ENCODE measurements around the gene DPH7. TPM values are rescaled to one million over a fixed set of nuclear protein-coding genes. Genes with fewer than 3 reads are reported as not detected.

DPH7 gene
- total and polyA plus RNA-seq, 2 of the 8 experiments (the other 6 are each of a cell fraction or from before 2014, with no cell fraction given) = 44.6 to 45.5 TPM

GRCh38 chr9:137606005-137606621 is 27.4 kb upstream of the DPH7 start (continued):
- no peak for TF ChIP-seq JUN (IDR thresholded peaks at IDR 0.05; ENCODE audit: low read depth, low read length)
- TF ChIP-seq SIRT6 (IDR thresholded peaks at IDR 0.05; ENCODE audit: low read length) = no peak
- TF ChIP-seq CBX5 (IDR thresholded peaks at IDR 0.05; ENCODE audit: low read depth, low read length) = no peak
- no peak for TF ChIP-seq BCL11A (IDR thresholded peaks at IDR 0.05; ENCODE audit: low read depth in 2 of 2, low read length in 2 of 2)
- TF ChIP-seq, protein P1, sequence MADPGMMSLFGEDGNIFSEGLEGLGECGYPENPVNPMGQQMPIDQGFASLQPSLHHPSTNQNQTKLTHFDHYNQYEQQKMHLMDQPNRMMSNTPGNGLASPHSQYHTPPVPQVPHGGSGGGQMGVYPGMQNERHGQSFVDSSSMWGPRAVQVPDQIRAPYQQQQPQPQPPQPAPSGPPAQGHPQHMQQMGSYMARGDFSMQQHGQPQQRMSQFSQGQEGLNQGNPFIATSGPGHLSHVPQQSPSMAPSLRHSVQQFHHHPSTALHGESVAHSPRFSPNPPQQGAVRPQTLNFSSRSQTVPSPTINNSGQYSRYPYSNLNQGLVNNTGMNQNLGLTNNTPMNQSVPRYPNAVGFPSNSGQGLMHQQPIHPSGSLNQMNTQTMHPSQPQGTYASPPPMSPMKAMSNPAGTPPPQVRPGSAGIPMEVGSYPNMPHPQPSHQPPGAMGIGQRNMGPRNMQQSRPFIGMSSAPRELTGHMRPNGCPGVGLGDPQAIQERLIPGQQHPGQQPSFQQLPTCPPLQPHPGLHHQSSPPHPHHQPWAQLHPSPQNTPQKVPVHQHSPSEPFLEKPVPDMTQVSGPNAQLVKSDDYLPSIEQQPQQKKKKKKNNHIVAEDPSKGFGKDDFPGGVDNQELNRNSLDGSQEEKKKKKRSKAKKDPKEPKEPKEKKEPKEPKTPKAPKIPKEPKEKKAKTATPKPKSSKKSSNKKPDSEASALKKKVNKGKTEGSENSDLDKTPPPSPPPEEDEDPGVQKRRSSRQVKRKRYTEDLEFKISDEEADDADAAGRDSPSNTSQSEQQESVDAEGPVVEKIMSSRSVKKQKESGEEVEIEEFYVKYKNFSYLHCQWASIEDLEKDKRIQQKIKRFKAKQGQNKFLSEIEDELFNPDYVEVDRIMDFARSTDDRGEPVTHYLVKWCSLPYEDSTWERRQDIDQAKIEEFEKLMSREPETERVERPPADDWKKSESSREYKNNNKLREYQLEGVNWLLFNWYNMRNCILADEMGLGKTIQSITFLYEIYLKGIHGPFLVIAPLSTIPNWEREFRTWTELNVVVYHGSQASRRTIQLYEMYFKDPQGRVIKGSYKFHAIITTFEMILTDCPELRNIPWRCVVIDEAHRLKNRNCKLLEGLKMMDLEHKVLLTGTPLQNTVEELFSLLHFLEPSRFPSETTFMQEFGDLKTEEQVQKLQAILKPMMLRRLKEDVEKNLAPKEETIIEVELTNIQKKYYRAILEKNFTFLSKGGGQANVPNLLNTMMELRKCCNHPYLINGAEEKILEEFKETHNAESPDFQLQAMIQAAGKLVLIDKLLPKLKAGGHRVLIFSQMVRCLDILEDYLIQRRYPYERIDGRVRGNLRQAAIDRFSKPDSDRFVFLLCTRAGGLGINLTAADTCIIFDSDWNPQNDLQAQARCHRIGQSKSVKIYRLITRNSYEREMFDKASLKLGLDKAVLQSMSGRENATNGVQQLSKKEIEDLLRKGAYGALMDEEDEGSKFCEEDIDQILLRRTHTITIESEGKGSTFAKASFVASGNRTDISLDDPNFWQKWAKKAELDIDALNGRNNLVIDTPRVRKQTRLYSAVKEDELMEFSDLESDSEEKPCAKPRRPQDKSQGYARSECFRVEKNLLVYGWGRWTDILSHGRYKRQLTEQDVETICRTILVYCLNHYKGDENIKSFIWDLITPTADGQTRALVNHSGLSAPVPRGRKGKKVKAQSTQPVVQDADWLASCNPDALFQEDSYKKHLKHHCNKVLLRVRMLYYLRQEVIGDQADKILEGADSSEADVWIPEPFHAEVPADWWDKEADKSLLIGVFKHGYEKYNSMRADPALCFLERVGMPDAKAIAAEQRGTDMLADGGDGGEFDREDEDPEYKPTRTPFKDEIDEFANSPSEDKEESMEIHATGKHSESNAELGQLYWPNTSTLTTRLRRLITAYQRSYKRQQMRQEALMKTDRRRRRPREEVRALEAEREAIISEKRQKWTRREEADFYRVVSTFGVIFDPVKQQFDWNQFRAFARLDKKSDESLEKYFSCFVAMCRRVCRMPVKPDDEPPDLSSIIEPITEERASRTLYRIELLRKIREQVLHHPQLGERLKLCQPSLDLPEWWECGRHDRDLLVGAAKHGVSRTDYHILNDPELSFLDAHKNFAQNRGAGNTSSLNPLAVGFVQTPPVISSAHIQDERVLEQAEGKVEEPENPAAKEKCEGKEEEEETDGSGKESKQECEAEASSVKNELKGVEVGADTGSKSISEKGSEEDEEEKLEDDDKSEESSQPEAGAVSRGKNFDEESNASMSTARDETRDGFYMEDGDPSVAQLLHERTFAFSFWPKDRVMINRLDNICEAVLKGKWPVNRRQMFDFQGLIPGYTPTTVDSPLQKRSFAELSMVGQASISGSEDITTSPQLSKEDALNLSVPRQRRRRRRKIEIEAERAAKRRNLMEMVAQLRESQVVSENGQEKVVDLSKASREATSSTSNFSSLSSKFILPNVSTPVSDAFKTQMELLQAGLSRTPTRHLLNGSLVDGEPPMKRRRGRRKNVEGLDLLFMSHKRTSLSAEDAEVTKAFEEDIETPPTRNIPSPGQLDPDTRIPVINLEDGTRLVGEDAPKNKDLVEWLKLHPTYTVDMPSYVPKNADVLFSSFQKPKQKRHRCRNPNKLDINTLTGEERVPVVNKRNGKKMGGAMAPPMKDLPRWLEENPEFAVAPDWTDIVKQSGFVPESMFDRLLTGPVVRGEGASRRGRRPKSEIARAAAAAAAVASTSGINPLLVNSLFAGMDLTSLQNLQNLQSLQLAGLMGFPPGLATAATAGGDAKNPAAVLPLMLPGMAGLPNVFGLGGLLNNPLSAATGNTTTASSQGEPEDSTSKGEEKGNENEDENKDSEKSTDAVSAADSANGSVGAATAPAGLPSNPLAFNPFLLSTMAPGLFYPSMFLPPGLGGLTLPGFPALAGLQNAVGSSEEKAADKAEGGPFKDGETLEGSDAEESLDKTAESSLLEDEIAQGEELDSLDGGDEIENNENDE (IDR thresholded peaks at IDR 0.05; ENCODE audit: insufficient replicate concordance, low read length) = no peak
- no peak for TF ChIP-seq CREB1 (IDR thresholded peaks at IDR 0.05)
- no peak for TF ChIP-seq CHD1 (IDR thresholded peaks at IDR 0.05; ENCODE audit: low read depth, low read length)
- no peak for TF ChIP-seq SRF (IDR thresholded peaks at IDR 0.05; ENCODE audit: low read depth, low read length)
- TF ChIP-seq, protein P2, sequence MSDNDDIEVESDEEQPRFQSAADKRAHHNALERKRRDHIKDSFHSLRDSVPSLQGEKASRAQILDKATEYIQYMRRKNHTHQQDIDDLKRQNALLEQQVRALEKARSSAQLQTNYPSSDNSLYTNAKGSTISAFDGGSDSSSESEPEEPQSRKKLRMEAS (IDR thresholded peaks at IDR 0.05) = no peak
- 0 out of 4 replicates have a peak, but pooled peaks of 1 of the 2 experiments have one; percentile 1 for TF ChIP-seq SIN3A (conservative IDR thresholded peaks at IDR 0.05 in 1 of 2, IDR thresholded peaks at IDR 0.05 in 1 of 2; ENCODE audit: low read depth in 1 of 2, low read length in 2 of 2)
- TF ChIP-seq TAF1 (IDR thresholded peaks at IDR 0.05; ENCODE audit: low read depth, low read length) = 0 out of 2 replicates have a peak, but pooled peaks have one; percentile 28
- no peak for TF ChIP-seq SP1 (IDR thresholded peaks at IDR 0.05; ENCODE audit: low read depth, low read length)
